ENCODE results near the gene IL4I1.
"Not testable (repeated sequence)": the region's sequence is repeated elsewhere in the genome, so short reads cannot be mapped to it uniquely, and the experiment has no call there.

The IL4I1 gene, protein sequence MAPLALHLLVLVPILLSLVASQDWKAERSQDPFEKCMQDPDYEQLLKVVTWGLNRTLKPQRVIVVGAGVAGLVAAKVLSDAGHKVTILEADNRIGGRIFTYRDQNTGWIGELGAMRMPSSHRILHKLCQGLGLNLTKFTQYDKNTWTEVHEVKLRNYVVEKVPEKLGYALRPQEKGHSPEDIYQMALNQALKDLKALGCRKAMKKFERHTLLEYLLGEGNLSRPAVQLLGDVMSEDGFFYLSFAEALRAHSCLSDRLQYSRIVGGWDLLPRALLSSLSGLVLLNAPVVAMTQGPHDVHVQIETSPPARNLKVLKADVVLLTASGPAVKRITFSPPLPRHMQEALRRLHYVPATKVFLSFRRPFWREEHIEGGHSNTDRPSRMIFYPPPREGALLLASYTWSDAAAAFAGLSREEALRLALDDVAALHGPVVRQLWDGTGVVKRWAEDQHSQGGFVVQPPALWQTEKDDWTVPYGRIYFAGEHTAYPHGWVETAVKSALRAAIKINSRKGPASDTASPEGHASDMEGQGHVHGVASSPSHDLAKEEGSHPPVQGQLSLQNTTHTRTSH

GRCh38 chr19:49896863-49897621 is at the start of gene IL4I1:
Gene IL4I1, minus strand, starts transcription at chr19:49896887. Its CDS starts 727 bp downstream, at chr19:49896160.
- Mint-ChIP-seq H3K36me3 (peaks cover 49% of the 10 kb centered on the region), H3K27me3 (no peaks in the 10 kb centered on the region), H3K9me3 (no peaks in the 10 kb centered on the region), H3K27ac (peak within 1 kb of the TSS; percentile 92), H3K4me3 (peak within 1 kb of the TSS; percentile 91), H3K4me1 (peaks cover 71% of the 10 kb centered on the region)
- peak; percentile 83 for ATAC-seq

DNA sequence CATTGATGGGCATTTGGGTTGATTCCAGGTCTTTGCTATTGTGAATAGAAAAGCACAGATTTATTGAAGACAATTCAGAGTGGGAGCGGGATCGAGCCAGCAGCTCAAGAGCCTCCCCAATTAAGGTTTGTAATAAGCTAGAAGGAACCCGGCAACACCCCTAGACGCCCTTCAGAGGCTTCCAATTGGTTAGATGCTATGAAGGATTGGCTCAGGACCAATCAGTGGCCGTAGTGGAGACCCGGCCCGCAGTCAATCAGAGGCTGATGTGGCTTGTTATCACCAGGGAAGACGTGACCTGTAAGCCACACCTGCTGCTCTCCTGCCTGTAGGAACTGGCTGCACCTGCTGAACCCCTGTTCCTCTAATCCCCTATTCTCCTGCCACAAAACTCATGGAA is 49.7 kb upstream of the IL4I1 start:
- ATAC-seq = no peak
- Mint-ChIP-seq H3K27me3 (peaks cover 65% of the 10 kb centered on the region), H3K4me3 (no peak overlapping the region), H3K4me1 (peaks cover 23% of the 10 kb centered on the region), H3K9me3 (peaks cover 3% of the 10 kb centered on the region), H3K36me3 (no peaks in the 10 kb centered on the region), H3K27ac (no peak overlapping the region)

DNA sequence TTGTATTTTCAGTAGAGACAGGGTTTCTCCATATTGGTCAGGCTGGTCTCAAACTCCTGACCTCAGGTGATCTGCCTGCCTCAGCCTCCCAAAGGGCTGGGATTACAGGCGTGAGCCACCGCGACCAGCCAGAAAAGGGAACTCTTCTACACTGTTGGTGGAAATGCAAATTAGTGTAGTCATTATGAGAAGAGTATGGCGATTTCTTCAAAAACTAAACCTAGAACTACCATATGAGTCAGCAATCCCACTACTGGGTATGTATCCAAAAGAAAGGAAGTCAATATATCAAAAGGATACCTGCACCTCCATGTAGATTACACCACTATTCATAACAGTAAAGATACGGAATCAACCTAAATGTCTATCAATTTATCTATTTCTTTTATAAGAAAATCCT is 47.9 kb upstream of the IL4I1 start:
- not testable (repeated sequence) for H3K4me3 Mint-ChIP-seq, H3K36me3 Mint-ChIP-seq, H3K9me3 Mint-ChIP-seq, H3K27ac Mint-ChIP-seq
- Mint-ChIP-seq H3K27me3 (peaks cover 58% of the 10 kb centered on the region), H3K4me1 (peaks cover 18% of the 10 kb centered on the region)
- peak; percentile 86 for ATAC-seq

- Mint-ChIP-seq H3K9me3 (peaks cover 3% of the 10 kb centered on the region), H3K4me3 (no peak overlapping the region), H3K27me3 (peaks cover 27% of the 10 kb centered on the region), H3K36me3 (no peaks in the 10 kb centered on the region), H3K4me1 (peaks cover 28% of the 10 kb centered on the region), H3K27ac (no peak overlapping the region)
- ATAC-seq = no peak
These were observed 43.8 kb upstream of the IL4I1 start for GRCh38 chr19:49940482-49940791.

GRCh38 chr19:49939721-49940481 is 43.2 kb upstream of the IL4I1 start:
- Mint-ChIP-seq H3K9me3 (peaks cover 3% of the 10 kb centered on the region), H3K4me3 (no peak overlapping the region), H3K4me1 (peaks cover 22% of the 10 kb centered on the region), H3K36me3 (no peaks in the 10 kb centered on the region), H3K27ac (no peak overlapping the region), H3K27me3 (peaks cover 27% of the 10 kb centered on the region)
- ATAC-seq = no peak

- Mint-ChIP-seq H3K9me3 (no peaks in the 10 kb centered on the region), H3K4me3 (no peak overlapping the region), H3K27ac (no peak overlapping the region), H3K36me3 (peaks cover 2% of the 10 kb centered on the region), H3K27me3 (peaks cover 24% of the 10 kb centered on the region), H3K4me1 (peaks cover 15% of the 10 kb centered on the region)
- no peak for ATAC-seq
These were observed 42.0 kb upstream of the IL4I1 start for GRCh38 chr19:49938662-49939061.

GRCh38 chr19:49937750-49938381 is 41.2 kb upstream of the IL4I1 start:
- H3K27ac Mint-ChIP-seq = no peak overlapping the region
- peaks cover 16% of the 10 kb centered on the region for H3K27me3 Mint-ChIP-seq
- H3K4me3 Mint-ChIP-seq = peak overlapping the region; percentile 44
- ATAC-seq = peak; percentile 77
- H3K4me1 Mint-ChIP-seq = peaks cover 18% of the 10 kb centered on the region
- peaks cover 10% of the 10 kb centered on the region for H3K36me3 Mint-ChIP-seq
- no peaks in the 10 kb centered on the region for H3K9me3 Mint-ChIP-seq

DNA sequence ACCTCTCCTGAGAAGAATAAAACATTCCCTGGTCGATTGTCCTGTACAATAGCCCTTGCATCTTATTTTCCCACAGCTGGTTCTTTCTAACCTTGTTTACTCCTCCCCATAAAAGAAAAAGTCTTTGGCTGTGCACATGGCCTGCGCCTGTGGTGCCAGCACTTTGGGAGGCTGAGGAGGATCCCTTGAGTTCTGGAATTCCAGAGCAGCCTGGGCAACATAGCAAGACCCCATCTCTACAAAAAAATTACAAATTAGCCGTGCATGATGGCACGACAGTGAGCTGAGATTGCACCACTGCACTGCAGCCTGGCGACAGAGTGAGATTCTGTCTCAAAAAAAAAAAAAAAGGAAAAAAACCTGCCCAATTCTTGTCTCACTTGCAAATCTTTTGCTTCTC is 39.9 kb upstream of the IL4I1 start:
- ATAC-seq = no peak
- Mint-ChIP-seq H3K36me3 (peaks cover 23% of the 10 kb centered on the region), H3K27me3 (peaks cover 11% of the 10 kb centered on the region), H3K4me3 (no peak overlapping the region), H3K9me3 (peaks cover 3% of the 10 kb centered on the region), H3K27ac (no peak overlapping the region), H3K4me1 (peaks cover 26% of the 10 kb centered on the region)

DNA sequence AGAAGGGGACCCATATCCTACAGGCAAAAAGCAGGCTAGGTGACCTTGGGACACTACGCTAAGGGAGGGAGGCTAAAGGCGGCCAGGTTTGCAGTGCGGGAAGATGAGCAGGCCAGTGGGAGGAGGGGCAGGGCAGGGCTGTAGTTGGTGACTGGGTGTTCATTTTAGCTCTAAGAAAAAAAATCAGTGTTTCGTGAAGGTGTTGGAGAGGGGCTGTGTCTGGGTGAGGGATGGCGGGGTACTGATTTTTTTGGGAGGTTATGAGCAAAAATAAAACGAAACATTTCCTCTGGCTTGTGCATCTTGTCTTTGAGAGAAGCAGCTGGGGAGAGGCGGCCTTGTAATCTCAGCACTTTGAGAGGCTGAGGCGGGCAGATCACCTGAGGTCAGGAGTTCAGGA is 37.0 kb upstream of the IL4I1 start:
- peaks cover 46% of the 10 kb centered on the region for H3K4me1 Mint-ChIP-seq
- H3K27ac Mint-ChIP-seq = peak overlapping the region; percentile 7
- H3K36me3 Mint-ChIP-seq = peaks cover 50% of the 10 kb centered on the region
- no peaks in the 10 kb centered on the region for H3K27me3 Mint-ChIP-seq
- peaks cover 8% of the 10 kb centered on the region for H3K9me3 Mint-ChIP-seq
- ATAC-seq = no peak
- H3K4me3 Mint-ChIP-seq = no peak overlapping the region

DNA sequence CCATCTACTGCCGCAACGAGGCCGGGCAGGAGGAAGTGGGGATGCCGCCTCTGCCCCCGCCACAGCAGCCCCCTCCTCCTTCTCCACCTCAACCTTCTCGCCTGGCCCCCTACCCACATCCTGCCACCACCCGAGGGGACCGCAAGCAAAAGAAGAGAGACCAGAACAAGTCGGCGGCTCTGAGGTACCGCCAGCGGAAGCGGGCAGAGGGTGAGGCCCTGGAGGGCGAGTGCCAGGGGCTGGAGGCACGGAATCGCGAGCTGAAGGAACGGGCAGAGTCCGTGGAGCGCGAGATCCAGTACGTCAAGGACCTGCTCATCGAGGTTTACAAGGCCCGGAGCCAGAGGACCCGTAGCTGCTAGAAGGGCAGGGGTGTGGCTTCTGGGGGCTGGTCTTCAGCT is 36.0 kb upstream of the IL4I1 start:
- Mint-ChIP-seq H3K9me3 (peaks cover 8% of the 10 kb centered on the region), H3K36me3 (peaks cover 53% of the 10 kb centered on the region), H3K27me3 (no peaks in the 10 kb centered on the region), H3K4me3 (no peak overlapping the region), H3K4me1 (peaks cover 49% of the 10 kb centered on the region), H3K27ac (no peak overlapping the region)
- ATAC-seq = no peak

GRCh38 chr19:49932041-49932451 is 35.4 kb upstream of the IL4I1 start:
- H3K27ac Mint-ChIP-seq = no peak overlapping the region
- peaks cover 8% of the 10 kb centered on the region for H3K9me3 Mint-ChIP-seq
- ATAC-seq = no peak
- peaks cover 48% of the 10 kb centered on the region for H3K4me1 Mint-ChIP-seq
- H3K36me3 Mint-ChIP-seq = peaks cover 59% of the 10 kb centered on the region
- H3K4me3 Mint-ChIP-seq = peak overlapping the region; percentile 22
- no peaks in the 10 kb centered on the region for H3K27me3 Mint-ChIP-seq

GRCh38 chr19:49931293-49932040 is 34.8 kb upstream of the IL4I1 start:
- peaks cover 8% of the 10 kb centered on the region for H3K9me3 Mint-ChIP-seq
- peak overlapping the region; percentile 90 for H3K4me3 Mint-ChIP-seq
- no peak overlapping the region for H3K27ac Mint-ChIP-seq
- peaks cover 62% of the 10 kb centered on the region for H3K36me3 Mint-ChIP-seq
- no peaks in the 10 kb centered on the region for H3K27me3 Mint-ChIP-seq
- no peak for ATAC-seq
- H3K4me1 Mint-ChIP-seq = peaks cover 48% of the 10 kb centered on the region

GRCh38 chr19:49930483-49931011 is 33.9 kb upstream of the IL4I1 start:
- Mint-ChIP-seq H3K36me3 (peaks cover 65% of the 10 kb centered on the region), H3K4me1 (peaks cover 53% of the 10 kb centered on the region), H3K9me3 (peaks cover 8% of the 10 kb centered on the region), H3K4me3 (peak overlapping the region; percentile 90), H3K27me3 (no peaks in the 10 kb centered on the region), H3K27ac (peak overlapping the region; percentile 95)
- no peak for ATAC-seq

Data from stimulated activated memory B cell treated with anti-CD40 and anti-IgM and Interleukin-4, amounts not matched to agents 10 μg/mL and 1 μg/mL and 100 μg/mL, for 72 hours (primary cell).